Neutrophil (primary cell): ENCODE measurements around the gene LRBA.

Experiments used
- H3K27ac ChIP-seq: fragments of 200-600 bp; sonication (generic); 2 replicates; pipeline ENCODE4 v1.5.1; 2016; ENCODE audit warnings: mild to moderate bottlenecking, moderate library complexity
- H3K27me3 ChIP-seq: fragments of 200-600 bp; sonication (generic); 2 replicates; pipeline ENCODE4 v1.6.0; 2016; ENCODE audit warnings: mild to moderate bottlenecking
- H3K36me3 ChIP-seq: fragments of 200-600 bp; sonication (generic); 2 replicates; pipeline ENCODE4 v1.5.1; 2017
- H3K4me1 ChIP-seq, 2 experiments: fragments of 200-600 bp in 1 of 2; sonication (generic) in 1 of 2; 1 replicate in 1 of 2; 2 replicates in 1 of 2; pipeline versions ENCODE4 v1.5.1 to v1.6.1; 2013 to 2016; ENCODE audit warnings: low read depth in 1 of 2, low read length in 1 of 2, mild to moderate bottlenecking in 1 of 2, moderate library complexity in 1 of 2; ENCODE audit not compliant: control insufficient read depth in 1 of 2, insufficient read depth in 1 of 2
- H3K4me3 ChIP-seq, 2 experiments: fragments of 200-600 bp in 1 of 2; sonication (generic) in 1 of 2; 1 replicate in 1 of 2; 2 replicates in 1 of 2; pipeline ENCODE4 v1.5.1; 2013 to 2016; ENCODE audit warnings: low read depth in 1 of 2, low read length in 1 of 2, mild to moderate bottlenecking in 1 of 2, moderate library complexity in 1 of 2
- H3K9me3 ChIP-seq: fragments of 200-600 bp; sonication (generic); 2 replicates; pipeline ENCODE4 v1.5.1; 2016
- TF ChIP-seq, protein P1 (sequence below): fragments of 200-600 bp; sonication (generic); IDR thresholded peaks from 2 replicates; pipeline ENCODE4 v1.5.1; 2016; ENCODE audit warnings: antibody characterized with exemption

Gene LRBA

DNA sequence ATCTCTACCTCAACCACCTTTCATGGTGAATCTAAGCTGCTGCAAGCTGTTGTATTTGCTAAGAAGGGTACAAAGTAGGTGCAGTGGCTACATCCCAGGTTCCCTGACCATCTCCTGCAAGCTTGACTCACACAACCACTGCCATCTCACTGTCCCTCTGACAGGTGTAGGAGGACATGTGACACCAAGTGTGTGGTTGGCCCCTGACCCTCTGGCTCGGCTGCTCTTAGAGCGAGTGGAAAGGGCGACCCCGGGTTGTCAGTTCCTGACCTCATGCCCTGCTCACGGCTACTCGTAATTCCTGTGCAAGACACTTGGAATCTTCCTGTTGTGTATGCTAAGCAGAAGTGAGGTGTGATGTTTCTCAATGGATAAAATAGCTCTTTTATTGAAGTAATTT, 752.5 kb downstream of the LRBA start:
- TF ChIP-seq, protein P1, sequence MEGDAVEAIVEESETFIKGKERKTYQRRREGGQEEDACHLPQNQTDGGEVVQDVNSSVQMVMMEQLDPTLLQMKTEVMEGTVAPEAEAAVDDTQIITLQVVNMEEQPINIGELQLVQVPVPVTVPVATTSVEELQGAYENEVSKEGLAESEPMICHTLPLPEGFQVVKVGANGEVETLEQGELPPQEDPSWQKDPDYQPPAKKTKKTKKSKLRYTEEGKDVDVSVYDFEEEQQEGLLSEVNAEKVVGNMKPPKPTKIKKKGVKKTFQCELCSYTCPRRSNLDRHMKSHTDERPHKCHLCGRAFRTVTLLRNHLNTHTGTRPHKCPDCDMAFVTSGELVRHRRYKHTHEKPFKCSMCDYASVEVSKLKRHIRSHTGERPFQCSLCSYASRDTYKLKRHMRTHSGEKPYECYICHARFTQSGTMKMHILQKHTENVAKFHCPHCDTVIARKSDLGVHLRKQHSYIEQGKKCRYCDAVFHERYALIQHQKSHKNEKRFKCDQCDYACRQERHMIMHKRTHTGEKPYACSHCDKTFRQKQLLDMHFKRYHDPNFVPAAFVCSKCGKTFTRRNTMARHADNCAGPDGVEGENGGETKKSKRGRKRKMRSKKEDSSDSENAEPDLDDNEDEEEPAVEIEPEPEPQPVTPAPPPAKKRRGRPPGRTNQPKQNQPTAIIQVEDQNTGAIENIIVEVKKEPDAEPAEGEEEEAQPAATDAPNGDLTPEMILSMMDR = no peak
- Histone ChIP-seq H3K27ac (no peak overlapping the region), H3K36me3 (no peaks in the 10 kb centered on the region), H3K27me3 (no peaks in the 10 kb centered on the region), H3K4me1 (no peaks in the 10 kb centered on the region), H3K4me3 (no peak overlapping the region), H3K9me3 (no peaks in the 10 kb centered on the region)

DNA sequence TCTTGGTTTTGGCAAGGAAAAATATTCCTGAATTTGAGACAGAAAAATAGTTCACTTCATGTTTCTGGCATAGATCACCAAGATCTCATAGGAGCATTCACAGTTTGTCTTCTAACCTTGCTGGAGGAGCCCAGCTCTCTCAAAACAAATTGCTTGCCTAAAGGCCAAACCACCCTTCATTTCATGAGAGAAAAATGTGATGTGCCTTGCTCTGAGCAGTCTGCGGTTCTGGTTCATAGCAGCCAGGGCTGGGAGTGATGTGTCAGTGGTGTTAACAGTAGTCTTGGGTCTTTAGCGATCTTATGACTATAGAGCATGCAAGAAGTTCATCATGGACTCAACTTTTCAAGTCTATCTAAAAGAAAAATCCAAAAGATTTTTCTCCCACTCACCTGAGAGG, 753.5 kb downstream of the LRBA start:
- Histone ChIP-seq H3K4me1 (no peaks in the 10 kb centered on the region), H3K9me3 (no peaks in the 10 kb centered on the region), H3K4me3 (no peak overlapping the region), H3K27ac (no peak overlapping the region), H3K36me3 (no peaks in the 10 kb centered on the region), H3K27me3 (no peaks in the 10 kb centered on the region)
- TF ChIP-seq, protein P1 = no peak

DNA sequence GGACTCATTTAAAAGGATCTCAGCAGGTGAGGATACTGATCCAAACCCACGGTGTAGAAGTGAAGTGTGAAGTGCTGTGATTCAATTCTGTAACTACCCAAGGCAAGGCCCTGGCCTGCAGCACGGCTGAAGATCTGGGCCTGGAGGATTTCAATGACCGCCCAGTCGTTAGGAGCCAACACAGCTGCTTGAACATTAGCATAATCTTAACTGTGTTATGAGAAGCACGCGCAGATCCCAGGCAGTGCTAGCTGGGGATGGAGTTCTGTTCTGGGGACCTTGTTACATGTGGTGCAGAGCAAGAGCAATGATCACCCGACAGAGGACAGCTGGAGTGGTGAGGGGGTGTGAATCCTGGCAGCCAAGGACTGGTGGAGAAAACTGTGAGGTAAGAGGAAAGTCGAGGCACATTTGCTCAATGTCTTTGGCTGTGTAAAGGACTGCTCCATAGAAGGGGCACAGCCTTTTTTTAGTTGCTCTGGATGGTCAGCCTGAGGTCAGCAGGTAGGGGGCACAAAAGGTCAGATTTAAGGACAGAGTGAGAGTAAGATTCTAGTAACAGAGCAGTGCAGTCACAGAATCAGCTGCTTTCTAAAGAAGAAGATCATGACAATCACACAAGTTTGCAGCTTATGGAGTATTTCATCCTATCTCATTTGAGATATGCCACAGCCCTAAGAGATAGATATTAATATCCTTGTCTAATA, 755.1 kb downstream of the LRBA start:
- Histone ChIP-seq H3K27me3 (no peaks in the 10 kb centered on the region), H3K27ac (no peak overlapping the region), H3K4me1 (no peaks in the 10 kb centered on the region), H3K9me3 (no peaks in the 10 kb centered on the region), H3K36me3 (no peaks in the 10 kb centered on the region), H3K4me3 (no peak overlapping the region)
- TF ChIP-seq, protein P1 = no peak

DNA sequence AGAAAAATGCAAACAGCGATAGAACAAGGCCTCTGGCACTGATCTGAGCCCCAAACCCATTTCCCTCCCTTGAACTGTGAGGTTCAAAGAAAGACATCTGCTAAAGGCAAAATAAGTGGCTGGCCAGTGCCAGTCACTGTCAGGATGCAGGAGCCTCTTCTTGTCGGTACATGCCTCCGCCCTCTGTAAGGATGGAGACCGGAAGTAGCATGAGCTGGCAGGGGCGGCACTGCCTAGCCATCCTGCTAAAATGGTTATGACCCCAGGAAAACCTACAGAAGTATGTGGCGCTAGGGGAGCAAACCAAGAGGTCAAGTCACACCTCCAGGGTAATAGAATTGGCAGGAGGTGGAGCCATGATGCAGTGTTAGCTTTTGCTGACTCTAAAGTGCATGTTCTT, 756.5 kb downstream of the LRBA start:
- TF ChIP-seq, protein P1 = no peak

DNA sequence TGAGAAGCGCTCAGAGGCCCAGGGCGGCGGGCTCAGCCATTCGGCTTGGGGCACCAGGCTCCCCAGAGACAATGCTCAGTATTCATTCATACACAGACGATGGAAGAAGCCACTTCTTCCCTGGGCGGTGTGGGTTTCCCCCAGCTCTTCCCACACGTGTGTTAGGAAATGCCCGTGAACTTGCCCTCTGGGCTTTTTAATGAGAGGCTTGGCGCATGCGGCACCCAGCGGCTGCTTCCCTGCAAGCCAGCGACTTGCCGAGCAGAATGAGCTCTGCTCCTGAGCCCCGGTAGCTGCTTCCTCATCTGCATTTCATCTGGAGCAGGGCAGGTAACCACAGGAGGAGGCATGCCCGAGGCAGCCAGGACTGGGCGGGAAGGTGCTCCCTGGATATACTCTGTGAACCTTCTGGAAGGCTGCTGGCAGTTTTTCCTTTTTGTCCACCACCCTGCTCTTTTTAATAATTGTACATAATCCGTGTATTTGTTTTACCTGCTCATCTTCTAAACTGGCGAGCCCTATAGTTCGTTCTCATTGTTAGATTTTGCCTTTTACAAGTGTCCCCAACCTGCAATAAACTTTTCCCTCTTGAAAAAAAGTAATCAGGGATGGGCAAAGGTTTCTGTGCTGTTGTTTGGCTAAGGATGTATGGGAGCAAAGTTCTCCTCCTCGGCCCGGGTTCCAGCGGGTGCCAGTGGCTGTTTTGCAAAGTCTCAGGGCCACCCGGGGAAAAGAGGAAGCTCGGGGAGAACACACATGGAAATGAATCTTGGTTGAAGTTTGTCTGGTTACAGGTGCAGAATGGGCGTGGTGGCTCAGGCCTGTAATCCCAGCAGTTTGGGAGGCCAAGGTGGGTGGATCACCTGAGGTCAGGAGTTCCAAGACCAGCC, 758.0 kb downstream of the LRBA start:
- Histone ChIP-seq H3K9me3 (no peaks in the 10 kb centered on the region), H3K4me1 (no peaks in the 10 kb centered on the region), H3K36me3 (no peaks in the 10 kb centered on the region), H3K27me3 (no peaks in the 10 kb centered on the region), H3K27ac (no peak overlapping the region), H3K4me3 (no peak overlapping the region)
- TF ChIP-seq, protein P1 = no peak

More for the DNA sequence above, 756.5 kb downstream of the LRBA start:
- Histone ChIP-seq H3K36me3 (no peaks in the 10 kb centered on the region), H3K27me3 (no peaks in the 10 kb centered on the region), H3K27ac (no peak overlapping the region), H3K4me1 (no peaks in the 10 kb centered on the region), H3K9me3 (no peaks in the 10 kb centered on the region), H3K4me3 (no peak overlapping the region)
